ENCODE data around the gene PPFIA4. TPM values are rescaled to one million over a fixed set of nuclear protein-coding genes. Genes with fewer than 3 reads are reported as not detected.

Gene PPFIA4
- total RNA-seq, 1 experiment from 2014 or later: 10.8 TPM

DNA sequence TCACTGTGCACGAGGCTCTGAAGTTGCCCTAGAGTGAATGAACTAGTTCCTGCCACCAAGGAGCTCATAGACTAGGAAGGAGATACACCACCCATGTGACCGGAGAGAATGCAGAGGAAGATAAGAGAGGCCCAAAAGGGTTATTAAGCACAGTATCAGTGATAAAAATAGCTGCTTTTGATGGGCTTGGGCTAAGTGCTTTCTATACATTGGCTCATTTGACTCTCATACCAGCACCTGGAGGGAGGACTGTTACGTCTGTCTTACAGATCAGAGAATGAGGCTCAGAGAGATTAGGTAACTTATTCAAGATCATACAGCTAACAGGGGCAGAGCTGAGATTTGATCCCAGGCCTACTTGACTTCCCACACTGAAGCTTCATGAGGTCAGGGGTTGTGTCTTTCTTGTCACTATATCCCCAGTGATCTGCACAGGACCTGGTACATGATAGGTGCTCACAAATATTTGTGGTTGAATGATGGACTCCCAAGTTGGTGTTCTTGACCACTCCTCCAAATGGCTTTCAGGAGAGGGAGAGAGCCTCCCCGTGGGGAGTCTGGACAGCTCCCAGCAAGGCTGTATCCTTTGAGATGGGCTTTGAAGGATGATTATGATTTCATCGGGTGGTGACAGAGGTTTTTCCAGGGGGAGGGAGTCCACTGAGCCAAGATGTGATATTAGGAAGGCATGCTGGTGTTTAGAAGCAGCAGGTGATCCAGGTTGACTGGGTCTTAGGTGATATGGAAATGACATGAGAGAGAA is 14.4 kb downstream of the PPFIA4 start:
- Histone ChIP-seq H4K20me1 (ENCODE audit: insufficient read depth) (no peaks in the 10 kb centered on the region), H3K27me3 (ENCODE audit: insufficient read depth, low read length) (no peaks in the 10 kb centered on the region), H3K9me2 (ENCODE audit: insufficient read depth) (no peaks in the 10 kb centered on the region), H3K4me1 (ENCODE audit: control insufficient read depth in 1 of 2, insufficient read depth in 2 of 2, low read length in 2 of 2) (peaks cover 0 to 22% of the 10 kb centered on the region in 2 experiments; a peak in 2 of 4 replicates), H3K36me3 (ENCODE audit: control insufficient read depth in 1 of 2, insufficient read depth in 2 of 2, low read length in 2 of 2) (no peaks in the 10 kb centered on the region), H3K9me3 (ENCODE audit: control insufficient read depth in 1 of 2, insufficient read depth in 1 of 2, low read depth in 1 of 2, low read length in 2 of 2) (no peaks in the 10 kb centered on the region), H3K27ac (ENCODE audit: low read depth, low read length) (no peak overlapping the region), H3K9ac (ENCODE audit: low read length) (no peak overlapping the region), H3K4me3 (replicated peaks in 1 of 2; ENCODE audit: low read depth in 1 of 2, low read length in 2 of 2) (no peak overlapping the region), H2AFZ (ENCODE audit: low read depth, low read length, poor library complexity, severe bottlenecking) (no peak overlapping the region), H3K4me2 (ENCODE audit: low read length) (no peak overlapping the region), H3K79me2 (ENCODE audit: insufficient read depth, low read length) (no peaks in the 10 kb centered on the region)
- ATAC-seq: no peak
- ChIA-PET RAD21 (ENCODE audit: low non-redundant PET in 1 of 2, low total read pairs in 2 of 2, uncharacterized antibody in 2 of 2, unreplicated experiment in 2 of 2) (interaction anchor here (1.1 to 2.4 kb wide), 8 partner anchors 77 to 227 kb away, joined by 3 to 19 read pairs (median 6); no protein-coding TSS in a partner anchor), POLR2A (interaction anchor here (1.5 to 2.6 kb wide), 3 partner anchors 175 to 228 kb away, joined by 4 to 10 read pairs (median 5); no protein-coding TSS in a partner anchor), CTCF (interaction anchor here (0.9 to 5.0 kb wide), 21 partner anchors 7 to 299 kb away, joined by 3 to 185 read pairs (median 6); partner anchors contain the start of gene PPFIA4)
- no peak for DNase-seq (ENCODE audit: low read depth, low spot score)
- no peak for TF ChIP-seq POLR2AphosphoS5 (IDR thresholded peaks at IDR 0.05; ENCODE audit: low read depth, low read length)
- TF ChIP-seq, protein P1, sequence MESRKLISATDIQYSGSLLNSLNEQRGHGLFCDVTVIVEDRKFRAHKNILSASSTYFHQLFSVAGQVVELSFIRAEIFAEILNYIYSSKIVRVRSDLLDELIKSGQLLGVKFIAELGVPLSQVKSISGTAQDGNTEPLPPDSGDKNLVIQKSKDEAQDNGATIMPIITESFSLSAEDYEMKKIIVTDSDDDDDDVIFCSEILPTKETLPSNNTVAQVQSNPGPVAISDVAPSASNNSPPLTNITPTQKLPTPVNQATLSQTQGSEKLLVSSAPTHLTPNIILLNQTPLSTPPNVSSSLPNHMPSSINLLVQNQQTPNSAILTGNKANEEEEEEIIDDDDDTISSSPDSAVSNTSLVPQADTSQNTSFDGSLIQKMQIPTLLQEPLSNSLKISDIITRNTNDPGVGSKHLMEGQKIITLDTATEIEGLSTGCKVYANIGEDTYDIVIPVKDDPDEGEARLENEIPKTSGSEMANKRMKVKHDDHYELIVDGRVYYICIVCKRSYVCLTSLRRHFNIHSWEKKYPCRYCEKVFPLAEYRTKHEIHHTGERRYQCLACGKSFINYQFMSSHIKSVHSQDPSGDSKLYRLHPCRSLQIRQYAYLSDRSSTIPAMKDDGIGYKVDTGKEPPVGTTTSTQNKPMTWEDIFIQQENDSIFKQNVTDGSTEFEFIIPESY (IDR thresholded peaks at IDR 0.05; ENCODE audit: extremely low read depth, insufficient replicate concordance, low read length): no peak
- TF ChIP-seq ELF1 (IDR thresholded peaks at IDR 0.05; ENCODE audit: borderline replicate concordance, low read depth): no peak
- no peak for TF ChIP-seq SIN3A (IDR thresholded peaks at IDR 0.05; ENCODE audit: low read depth)
- TF ChIP-seq EZH2phosphoT487 (IDR thresholded peaks at IDR 0.05; ENCODE audit: borderline replicate concordance): no peak
- TF ChIP-seq, protein P2, sequence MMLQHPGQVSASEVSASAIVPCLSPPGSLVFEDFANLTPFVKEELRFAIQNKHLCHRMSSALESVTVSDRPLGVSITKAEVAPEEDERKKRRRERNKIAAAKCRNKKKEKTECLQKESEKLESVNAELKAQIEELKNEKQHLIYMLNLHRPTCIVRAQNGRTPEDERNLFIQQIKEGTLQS (IDR thresholded peaks at IDR 0.05): no peak
- no peak for TF ChIP-seq YY1 (IDR thresholded peaks at IDR 0.05; ENCODE audit: extremely low read depth, insufficient replicate concordance, low read depth, low read length)
- no peak for TF ChIP-seq CEBPB (IDR thresholded peaks at IDR 0.05; ENCODE audit: low read depth)
- no peak for TF ChIP-seq SP1 (IDR thresholded peaks at IDR 0.05; ENCODE audit: low read depth)
- no TSS peak for BruUV-seq (replicated peaks)
- intact Hi-C loops (cut with micrococcal nuclease): loop anchor here (1.0 kb wide), 1 partner anchor 132 kb away; no protein-coding TSS in a partner anchor

Data from HCT116 (cell line).